HG03457 (cell line): Measurements from ENCODE around the gene TFIP11.
"Not testable (repeated sequence)": the region's sequence is repeated elsewhere in the genome, so short reads cannot be mapped to it uniquely, and the experiment has no call there.

Source experiments
- ATAC-seq: cut with Tn5 transposase; IDR thresholded peaks from one replicate; pipeline ENCODE4 v1.9.1; 2021; ENCODE audit warnings: moderate number of reproducible peaks; ENCODE audit not compliant: unreplicated experiment

The TFIP11 gene

GRCh38 chr22:26541167-26541819 lies 29.0 kb upstream of the TFIP11 start:
- ATAC-seq, result no peak

GRCh38 chr22:26540119-26540518 lies 27.8 kb upstream of the TFIP11 start:
- ATAC-seq, result no peak

GRCh38 chr22:26536762-26537134 lies 24.5 kb upstream of the TFIP11 start:
- ATAC-seq, result no peak

GRCh38 chr22:26536056-26536761 lies 23.9 kb upstream of the TFIP11 start:
- no peak for ATAC-seq

GRCh38 chr22:26535603-26535908 lies 23.3 kb upstream of the TFIP11 start:
- no peak for ATAC-seq

- no peak for ATAC-seq
Measured at GRCh38 chr22:26534874-26535602, 22.8 kb upstream of the TFIP11 start.

- no peak for ATAC-seq
Measured at GRCh38 chr22:26534171-26534855, 22.0 kb upstream of the TFIP11 start.

GRCh38 chr22:26529345-26529744 lies 17.1 kb upstream of the TFIP11 start:
- no peak for ATAC-seq

- ATAC-seq, result not testable (repeated sequence)
Measured at GRCh38 chr22:26528518-26528917, 16.2 kb upstream of the TFIP11 start.

GRCh38 chr22:26527574-26528465 lies 15.5 kb upstream of the TFIP11 start:
- ATAC-seq, result no peak

GRCh38 chr22:26527167-26527566 lies 14.9 kb upstream of the TFIP11 start:
- no peak for ATAC-seq

GRCh38 chr22:26525946-26526564 lies 13.8 kb upstream of the TFIP11 start:
- ATAC-seq, result no peak

GRCh38 chr22:26524870-26525269 lies 12.6 kb upstream of the TFIP11 start:
- ATAC-seq, result no peak

- ATAC-seq, result no peak
Measured at GRCh38 chr22:26522592-26522991, 10.3 kb upstream of the TFIP11 start.

- ATAC-seq, result no peak
Measured at GRCh38 chr22:26522012-26522411, 9.7 kb upstream of the TFIP11 start.

- no peak for ATAC-seq
Measured at GRCh38 chr22:26517429-26517828, 5.2 kb upstream of the TFIP11 start.

- ATAC-seq, result no peak
Measured at GRCh38 chr22:26516503-26516902, 4.2 kb upstream of the TFIP11 start.

- ATAC-seq, result no peak
Measured at GRCh38 chr22:26515931-26516330, 3.7 kb upstream of the TFIP11 start.

- no peak for ATAC-seq
Measured at GRCh38 chr22:26514419-26515161, 2.3 kb upstream of the TFIP11 start.

- ATAC-seq, result no peak
Measured at GRCh38 chr22:26513838-26514237, 1.6 kb upstream of the TFIP11 start.
